ENCODE data around the gene ERAL1.
"Not testable (repeated sequence)": the region's sequence is repeated elsewhere in the genome, so short reads cannot be mapped to it uniquely, and the experiment has no call there.

Gene ERAL1

GRCh38 chr17:28899212-28899815 is 44.5 kb downstream of the ERAL1 start:
- no peak for DNase-seq (ENCODE audit: low spot score)

- DNase-seq (ENCODE audit: low spot score), result no peak
These were observed 46.3 kb downstream of the ERAL1 start for GRCh38 chr17:28900986-28901726.

GRCh38 chr17:28901866-28902818 is 47.3 kb downstream of the ERAL1 start:
- DNase-seq (ENCODE audit: low spot score), result peak; percentile 40

- peak; percentile 96 for DNase-seq (ENCODE audit: low spot score)
These were observed 48.2 kb downstream of the ERAL1 start, which contains the start of gene DHRS13 for GRCh38 chr17:28902819-28903545. TSS of gene DHRS13 (minus strand) at chr17:28903079. CDS start at chr17:28902944, 135 bp downstream.

GRCh38 chr17:28903546-28903841 is 48.7 kb downstream of the ERAL1 start:
- not testable (repeated sequence) for DNase-seq (ENCODE audit: low spot score)

- no peak for DNase-seq (ENCODE audit: low spot score)
These were observed 50.0 kb downstream of the ERAL1 start for GRCh38 chr17:28904800-28905199.

GRCh38 chr17:28906276-28906675 is 51.5 kb downstream of the ERAL1 start:
- no peak for DNase-seq (ENCODE audit: low spot score)

GRCh38 chr17:28906706-28907438 is 52.1 kb downstream of the ERAL1 start:
- no peak for DNase-seq (ENCODE audit: low spot score)

- no peak for DNase-seq (ENCODE audit: low spot score)
These were observed 53.1 kb downstream of the ERAL1 start for GRCh38 chr17:28907709-28908475.

- no peak for DNase-seq (ENCODE audit: low spot score)
These were observed 53.9 kb downstream of the ERAL1 start for GRCh38 chr17:28908640-28909167.

- no peak for DNase-seq (ENCODE audit: low spot score)
These were observed 55.7 kb downstream of the ERAL1 start for GRCh38 chr17:28910534-28910933.

Measured in CD4-positive, alpha-beta T cell treated with Interleukin-15 for 4 hours (primary cell).